SK-N-SH (cell line): ENCODE data around the gene NFATC4. TPM values are rescaled to one million over a fixed set of nuclear protein-coding genes. Genes with fewer than 3 reads are reported as not detected.

Source experiments
- CTCF ChIA-PET: fragments of 300-600, 350-600 bp; formaldehyde crosslinking; extraction: SDS; loops from one replicate; lab custom pipeline; 2021; lab: Yijun Ruan, JAX
- POLR2A ChIA-PET: fragments of 350-600 bp; sonication (Branson Sonifier 250); formaldehyde crosslinking; extraction: SDS; loops from one replicate; lab custom pipeline; 2020; ENCODE audit warnings: antibody characterized with exemption, inconsistent platforms; lab: Yijun Ruan, JAX
- DNase-seq: peaks from one replicate; pipeline ENCODE4 v3.0.0; 2012
- H2AFZ ChIP-seq: fragments of 200-600 bp; sonication (generic); 2 replicates; pipeline ENCODE4 v1.8.1; 2016; ENCODE audit warnings: antibody characterized with exemption, mild to moderate bottlenecking, low read depth
- H3F3A ChIP-seq: fragments of 200-600 bp; sonication (generic); replicated peaks from 2 replicates; pipeline ENCODE3; 2016; ENCODE audit warnings: antibody characterized with exemption, mild to moderate bottlenecking; ENCODE audit not compliant: insufficient read depth
- H3K27ac ChIP-seq, 2 experiments: fragments of 200-500 bp in 1 of 2; fragments of 200-600 bp in 1 of 2; sonication (Bioruptor generic) in 1 of 2; sonication (generic), shearing (Covaris generic) in 1 of 2; 2 replicates each; pipeline versions ENCODE4 v1.5.1 to v1.6.1; 2014 to 2016; ENCODE audit warnings: low read depth in 2 of 2, inconsistent platforms in 1 of 2, low read length in 1 of 2, mild to moderate bottlenecking in 1 of 2, mixed read lengths in 1 of 2
- H3K27me3 ChIP-seq: fragments of 200-600 bp; sonication (generic), shearing (Covaris generic); 2 replicates; pipeline ENCODE4 v1.6.1; 2016; ENCODE audit warnings: mixed run types; ENCODE audit not compliant: insufficient read depth
- H3K36me3 ChIP-seq, 2 experiments: fragments of 200-500 bp in 1 of 2; fragments of 200-600 bp in 1 of 2; sonication (Bioruptor generic) in 1 of 2; sonication (generic) in 1 of 2; replicated peaks in 1 of 2; 2 replicates each; pipeline versions ENCODE3 to v1.5.1; 2014 to 2016; ENCODE audit warnings: low read length in 1 of 2, mild to moderate bottlenecking in 1 of 2; ENCODE audit not compliant: insufficient read depth in 2 of 2, control insufficient read depth in 1 of 2
- H3K4me1 ChIP-seq, 2 experiments: fragments of 200-500 bp in 1 of 2; fragments of 200-600 bp in 1 of 2; sonication (Bioruptor generic) in 1 of 2; sonication (generic), shearing (Covaris generic) in 1 of 2; 2 replicates each; pipeline versions ENCODE4 v1.5.1 to v1.6.1; 2014 to 2016; ENCODE audit warnings: low read depth in 1 of 2, low read length in 1 of 2, mixed run types in 1 of 2; ENCODE audit not compliant: insufficient read depth in 2 of 2, control insufficient read depth in 1 of 2
- H3K4me2 ChIP-seq: fragments of 200-600 bp; sonication (generic), shearing (Covaris generic); 2 replicates; pipeline ENCODE4 v1.6.1; 2017; ENCODE audit warnings: mixed run types
- H3K4me3 ChIP-seq, 2 experiments: fragments of 200-500 bp in 1 of 2; fragments of 200-600 bp in 1 of 2; sonication (Bioruptor generic) in 1 of 2; sonication (generic), shearing (Covaris generic) in 1 of 2; 2 replicates each; pipeline versions ENCODE4 v1.5.1 to v1.8.1; 2014 to 2016; ENCODE audit warnings: low read depth in 2 of 2, inconsistent platforms in 1 of 2, low read length in 1 of 2, mild to moderate bottlenecking in 1 of 2, mixed read lengths in 1 of 2, moderate library complexity in 1 of 2
- H3K79me2 ChIP-seq: fragments of 200-600 bp; sonication (generic); 2 replicates; pipeline ENCODE4 v1.8.1; 2017; ENCODE audit warnings: mild to moderate bottlenecking; ENCODE audit not compliant: insufficient read depth
- H3K9ac ChIP-seq: fragments of 200-600 bp; sonication (generic); 2 replicates; pipeline ENCODE4 v1.6.1; 2017; ENCODE audit warnings: mixed run types
- H3K9me2 ChIP-seq: fragments of 200-600 bp; sonication (generic); 2 replicates; pipeline ENCODE4 v1.6.1; 2017; ENCODE audit warnings: mixed run types
- H3K9me3 ChIP-seq: fragments of 200-600 bp; sonication (generic); 2 replicates; pipeline ENCODE4 v1.6.1; 2017; ENCODE audit warnings: mixed run types, mild to moderate bottlenecking, moderate library complexity
- H4K20me1 ChIP-seq: fragments of 200-600 bp; sonication (generic); 2 replicates; pipeline ENCODE4 v1.6.1; 2017; ENCODE audit warnings: mild to moderate bottlenecking, mixed run types; ENCODE audit not compliant: insufficient read depth
- FOXM1 ChIP-seq: IDR thresholded peaks from 2 replicates; pipeline ENCODE4 v1.4.0; 2012; ENCODE audit warnings: low read depth, mild to moderate bottlenecking
- GABPA ChIP-seq: IDR thresholded peaks from 2 replicates; pipeline ENCODE4 v1.4.0; 2012; ENCODE audit warnings: low read depth, mild to moderate bottlenecking
- GATA2 ChIP-seq: sonication (generic); formaldehyde crosslinking; IDR thresholded peaks from 2 replicates; pipeline ENCODE4 v1.5.0; 2020; ENCODE audit warnings: mild to moderate bottlenecking, missing genetic modification reagents
- MXI1 ChIP-seq: IDR thresholded peaks from 2 replicates; pipeline ENCODE4 v1.6.1; 2012; ENCODE audit warnings: mild to moderate bottlenecking, low read depth, low read length, improper control_type of control experiment
- POLR2AphosphoS5 ChIP-seq: IDR thresholded peaks from 2 replicates; pipeline ENCODE4 v1.6.1; 2012; ENCODE audit warnings: low read depth, low read length
- RAD21 ChIP-seq: IDR thresholded peaks from 2 replicates; pipeline ENCODE4 v1.6.1; 2012; ENCODE audit warnings: mild to moderate bottlenecking, low read length
- SMC3 ChIP-seq: IDR thresholded peaks from 2 replicates; pipeline ENCODE4 v1.6.1; 2012; ENCODE audit warnings: low read depth, low read length, improper control_type of control experiment
- TAF1 ChIP-seq: IDR thresholded peaks from 2 replicates; pipeline ENCODE4 v1.6.1; 2012; ENCODE audit warnings: low read depth, mild to moderate bottlenecking, low read length, moderate library complexity, borderline replicate concordance
- TCF12 ChIP-seq: IDR thresholded peaks from 2 replicates; pipeline ENCODE4 v1.4.0; 2012
- TEAD4 ChIP-seq: IDR thresholded peaks from 2 replicates; pipeline ENCODE4 v1.4.0; 2012; ENCODE audit warnings: mild to moderate bottlenecking, borderline replicate concordance; ENCODE audit not compliant: insufficient read depth
- YY1 ChIP-seq: IDR thresholded peaks from 2 replicates; pipeline ENCODE4 v1.4.0; 2012; ENCODE audit warnings: low read depth, mild to moderate bottlenecking
- WGBS: methylation state at CpG from one replicate; pipeline ENCODE4 v1.1.6; 2017; ENCODE audit warnings: low lambda C conversion rate; 5-methylcytosine and 5-hydroxymethylcytosine counted together
- polyA plus RNA-seq, 3 experiments: library from polyadenylated mRNA; depleted of rRNA; stranded (reverse); fragments of >200 nt; gene quantifications; 2 replicates each; pipeline ENCODE4 v1.2.3, GENCODE V29; 2012
- TF ChIP-seq, protein P1 (sequence below): IDR thresholded peaks from 2 replicates; pipeline ENCODE4 v1.4.0; 2012; ENCODE audit warnings: low read depth, borderline replicate concordance
- TF ChIP-seq, protein P2 (sequence below): IDR thresholded peaks from 2 replicates; pipeline ENCODE4; 2012
- TF ChIP-seq, protein P3 (sequence below): IDR thresholded peaks from 2 replicates; pipeline ENCODE4 v1.4.0; 2012; ENCODE audit warnings: low read depth, borderline replicate concordance

NFATC4 gene
- polyA plus RNA-seq, 1 of the 3 experiments (the other 2 are of a cell fraction), result 25.3 TPM

DNA sequence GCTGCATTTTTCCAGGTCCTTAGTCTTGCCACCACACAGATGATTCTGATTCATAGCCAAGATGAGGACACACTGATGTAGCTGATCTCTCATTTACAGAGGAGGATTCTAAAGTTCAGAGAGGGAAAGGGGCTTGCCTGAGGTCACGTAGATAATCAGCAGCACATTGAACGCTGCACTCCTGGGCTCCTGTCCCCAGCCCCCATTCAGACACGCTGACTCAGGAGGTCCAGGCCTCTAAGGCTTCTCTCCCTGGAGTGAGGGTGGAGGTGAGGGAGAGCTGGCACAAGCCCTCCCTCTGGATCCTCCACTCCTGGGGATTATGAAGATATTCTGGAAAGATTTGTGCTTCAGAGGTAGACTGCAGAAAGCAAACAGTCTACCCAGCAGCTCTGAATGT lies 10.3 kb downstream of the NFATC4 start:
- Histone ChIP-seq H3F3A (no peaks in the 10 kb centered on the region), H3K4me3 (no peak overlapping the region), H3K9me2 (no peaks in the 10 kb centered on the region), H2AFZ (no peak overlapping the region), H3K4me2 (no peak overlapping the region), H3K9ac (no peak overlapping the region), H3K27me3 (no peaks in the 10 kb centered on the region), H3K79me2 (no peaks in the 10 kb centered on the region), H3K4me1 (peaks cover 0 to 17% of the 10 kb centered on the region in 2 experiments; a peak in 1 of 4 replicates), H3K9me3 (no peaks in the 10 kb centered on the region), H3K36me3 (peaks cover 0 to 19% of the 10 kb centered on the region in 2 experiments), H4K20me1 (no peaks in the 10 kb centered on the region), H3K27ac (no peak overlapping the region)
- ChIA-PET POLR2A (interaction anchor here (1.0 to 1.2 kb wide), 2 partner anchors 10 to 12 kb away, joined by 3 to 4 read pairs; partner anchors contain the start of gene NFATC4), CTCF (interaction anchor here (1.0 to 2.4 kb wide), 4 partner anchors 12 to 53 kb away, joined by 3 to 16 read pairs (median 7); no protein-coding TSS in a partner anchor)
- WGBS, result 93% methylated on average over 3 of the region's 3 CpGs
- DNase-seq, result no peak
- TF ChIP-seq, protein P1, sequence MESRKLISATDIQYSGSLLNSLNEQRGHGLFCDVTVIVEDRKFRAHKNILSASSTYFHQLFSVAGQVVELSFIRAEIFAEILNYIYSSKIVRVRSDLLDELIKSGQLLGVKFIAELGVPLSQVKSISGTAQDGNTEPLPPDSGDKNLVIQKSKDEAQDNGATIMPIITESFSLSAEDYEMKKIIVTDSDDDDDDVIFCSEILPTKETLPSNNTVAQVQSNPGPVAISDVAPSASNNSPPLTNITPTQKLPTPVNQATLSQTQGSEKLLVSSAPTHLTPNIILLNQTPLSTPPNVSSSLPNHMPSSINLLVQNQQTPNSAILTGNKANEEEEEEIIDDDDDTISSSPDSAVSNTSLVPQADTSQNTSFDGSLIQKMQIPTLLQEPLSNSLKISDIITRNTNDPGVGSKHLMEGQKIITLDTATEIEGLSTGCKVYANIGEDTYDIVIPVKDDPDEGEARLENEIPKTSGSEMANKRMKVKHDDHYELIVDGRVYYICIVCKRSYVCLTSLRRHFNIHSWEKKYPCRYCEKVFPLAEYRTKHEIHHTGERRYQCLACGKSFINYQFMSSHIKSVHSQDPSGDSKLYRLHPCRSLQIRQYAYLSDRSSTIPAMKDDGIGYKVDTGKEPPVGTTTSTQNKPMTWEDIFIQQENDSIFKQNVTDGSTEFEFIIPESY, result no peak
- no peak for TF ChIP-seq GABPA
- TF ChIP-seq, protein P2, sequence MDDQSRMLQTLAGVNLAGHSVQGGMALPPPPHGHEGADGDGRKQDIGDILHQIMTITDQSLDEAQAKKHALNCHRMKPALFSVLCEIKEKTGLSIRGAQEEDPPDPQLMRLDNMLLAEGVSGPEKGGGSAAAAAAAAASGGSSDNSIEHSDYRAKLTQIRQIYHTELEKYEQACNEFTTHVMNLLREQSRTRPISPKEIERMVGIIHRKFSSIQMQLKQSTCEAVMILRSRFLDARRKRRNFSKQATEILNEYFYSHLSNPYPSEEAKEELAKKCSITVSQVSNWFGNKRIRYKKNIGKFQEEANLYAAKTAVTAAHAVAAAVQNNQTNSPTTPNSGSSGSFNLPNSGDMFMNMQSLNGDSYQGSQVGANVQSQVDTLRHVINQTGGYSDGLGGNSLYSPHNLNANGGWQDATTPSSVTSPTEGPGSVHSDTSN, result no peak
- no peak for TF ChIP-seq POLR2AphosphoS5
- TF ChIP-seq TCF12, result no peak
- no peak for TF ChIP-seq RAD21
- no peak for TF ChIP-seq SMC3
- no peak for TF ChIP-seq FOXM1

DNA sequence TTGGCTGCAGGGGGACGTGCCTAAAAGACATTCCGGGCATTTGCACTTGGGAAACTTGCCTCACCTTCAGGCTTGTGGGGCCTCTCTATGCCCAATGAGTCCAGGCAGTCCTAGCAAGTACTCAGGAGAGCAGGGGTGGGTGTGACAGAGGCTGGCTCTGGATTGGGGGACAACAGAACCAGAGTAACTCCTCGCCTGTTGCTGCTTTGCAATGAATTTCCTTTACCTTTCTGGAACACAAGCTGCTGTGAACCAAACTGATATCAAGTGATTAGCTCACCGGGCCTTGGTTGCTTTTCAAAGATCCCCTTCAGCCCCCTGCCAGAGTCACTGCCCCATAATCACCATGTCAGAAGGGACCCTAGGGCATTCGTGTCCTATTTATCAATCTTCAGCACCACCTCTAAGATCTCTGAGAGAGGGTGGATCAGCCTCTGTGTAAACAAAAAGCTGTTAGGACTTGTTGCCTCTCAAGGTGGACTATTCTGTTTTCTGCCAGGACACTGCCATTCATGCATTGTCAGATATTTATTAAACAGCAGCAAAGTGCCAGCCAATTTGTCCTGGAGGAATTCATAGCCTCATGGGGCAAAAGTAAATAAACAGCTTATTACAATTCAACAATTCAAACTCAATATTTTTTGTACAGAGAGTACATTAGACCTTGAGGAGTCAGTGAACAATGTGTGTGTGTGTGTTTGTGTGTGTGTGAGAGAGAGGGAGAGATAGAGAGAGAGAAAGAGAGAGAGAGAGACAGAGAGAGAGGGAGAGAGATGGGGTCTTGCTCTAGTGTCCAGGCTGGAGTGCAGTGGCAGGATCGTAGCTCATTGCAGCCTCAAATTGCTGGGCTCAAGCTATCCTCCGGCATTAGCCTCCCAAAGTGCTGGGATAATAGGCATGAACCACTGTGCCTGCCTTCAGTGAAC lies 11.3 kb downstream of the NFATC4 start:
- WGBS, result 86% methylated on average over 7 of the region's 7 CpGs
- H3K9me2 ChIP-seq, result no peaks in the 10 kb centered on the region

More for the DNA sequence above, 11.3 kb downstream of the NFATC4 start:
- no peaks in the 10 kb centered on the region for H3K27me3 ChIP-seq
- H3K9me3 ChIP-seq, result no peaks in the 10 kb centered on the region
- TF ChIP-seq GATA2 (no peak), SMC3 (no peak), YY1 (no peak), TAF1 (no peak), MXI1 (no peak), TEAD4 (no peak)
- TF ChIP-seq, protein P3, sequence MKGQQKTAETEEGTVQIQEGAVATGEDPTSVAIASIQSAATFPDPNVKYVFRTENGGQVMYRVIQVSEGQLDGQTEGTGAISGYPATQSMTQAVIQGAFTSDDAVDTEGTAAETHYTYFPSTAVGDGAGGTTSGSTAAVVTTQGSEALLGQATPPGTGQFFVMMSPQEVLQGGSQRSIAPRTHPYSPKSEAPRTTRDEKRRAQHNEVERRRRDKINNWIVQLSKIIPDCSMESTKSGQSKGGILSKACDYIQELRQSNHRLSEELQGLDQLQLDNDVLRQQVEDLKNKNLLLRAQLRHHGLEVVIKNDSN, result no peak
- ChIA-PET POLR2A (interaction anchor here (1.0 kb wide), 1 partner anchor 13 kb away, joined by 3 read pairs; no protein-coding TSS in a partner anchor), CTCF (interaction anchor here (0.9 to 2.4 kb wide), 3 partner anchors 13 to 33 kb away, joined by 3 to 16 read pairs (median 3); no protein-coding TSS in a partner anchor)
- H3K27ac ChIP-seq, result no peak overlapping the region
- H3K9ac ChIP-seq, result no peak overlapping the region
- no peak overlapping the region for H2AFZ ChIP-seq
- no peak overlapping the region for H3K4me3 ChIP-seq
- H3K4me1 ChIP-seq, result peaks cover 0 to 17% of the 10 kb centered on the region in 2 experiments; a peak in 1 of 4 replicates
- no peaks in the 10 kb centered on the region for H3F3A ChIP-seq
- H3K79me2 ChIP-seq, result no peaks in the 10 kb centered on the region
- no peaks in the 10 kb centered on the region for H4K20me1 ChIP-seq
- H3K36me3 ChIP-seq, result peaks cover 0 to 11% of the 10 kb centered on the region in 2 experiments
- H3K4me2 ChIP-seq, result no peak overlapping the region
- DNase-seq, result no peak
